ENCODE results near the gene TSEN15. TPM values are rescaled to one million over a fixed set of nuclear protein-coding genes. Genes with fewer than 3 reads are reported as not detected.

TSEN15 gene
- total RNA-seq, 1 donor from 2014 or later = 61.2 TPM

DNA sequence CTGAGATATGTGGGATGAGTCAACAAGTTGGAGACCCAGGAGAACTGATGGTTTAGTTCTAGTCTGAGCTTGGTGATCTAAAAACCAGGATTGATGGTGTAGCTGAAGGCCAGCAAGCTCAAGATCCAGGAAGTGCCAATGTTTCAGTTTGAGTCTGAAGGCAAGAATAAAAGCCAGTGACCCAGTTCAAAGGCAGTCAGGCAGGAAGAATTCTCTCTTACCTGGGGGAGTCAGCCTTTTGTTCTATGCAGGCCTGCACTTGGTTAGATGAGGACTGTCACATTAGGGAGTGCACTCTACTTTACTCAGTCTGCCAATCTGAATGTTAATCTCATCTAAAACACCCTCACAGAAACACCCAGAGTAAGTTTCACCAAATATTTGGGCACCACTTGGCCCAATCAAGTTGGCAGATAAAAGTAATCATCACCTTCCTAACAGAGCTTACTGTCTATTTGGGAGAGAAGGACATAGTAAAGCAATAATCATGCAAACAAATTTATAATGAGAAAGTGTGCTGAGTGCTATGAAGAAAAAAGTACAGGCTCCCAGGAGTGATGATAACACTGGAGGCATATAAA is 63.4 kb downstream of the TSEN15 start:
- no peak for DNase-seq
- ATAC-seq (ENCODE audit: low read depth) = no peak
- Mint-ChIP-seq H3K4me3 (no peak overlapping the region), H3K36me3 (ENCODE audit: low read depth) (no peaks in the 10 kb centered on the region), H3K27me3 (no peaks in the 10 kb centered on the region), H3K4me1 (peaks cover 5% of the 10 kb centered on the region), H3K27ac (no peak overlapping the region), H3K9me3 (no peaks in the 10 kb centered on the region)
- intact Hi-C loops (cut with micrococcal nuclease) = no loop called here
- TF ChIP-seq, protein P1, sequence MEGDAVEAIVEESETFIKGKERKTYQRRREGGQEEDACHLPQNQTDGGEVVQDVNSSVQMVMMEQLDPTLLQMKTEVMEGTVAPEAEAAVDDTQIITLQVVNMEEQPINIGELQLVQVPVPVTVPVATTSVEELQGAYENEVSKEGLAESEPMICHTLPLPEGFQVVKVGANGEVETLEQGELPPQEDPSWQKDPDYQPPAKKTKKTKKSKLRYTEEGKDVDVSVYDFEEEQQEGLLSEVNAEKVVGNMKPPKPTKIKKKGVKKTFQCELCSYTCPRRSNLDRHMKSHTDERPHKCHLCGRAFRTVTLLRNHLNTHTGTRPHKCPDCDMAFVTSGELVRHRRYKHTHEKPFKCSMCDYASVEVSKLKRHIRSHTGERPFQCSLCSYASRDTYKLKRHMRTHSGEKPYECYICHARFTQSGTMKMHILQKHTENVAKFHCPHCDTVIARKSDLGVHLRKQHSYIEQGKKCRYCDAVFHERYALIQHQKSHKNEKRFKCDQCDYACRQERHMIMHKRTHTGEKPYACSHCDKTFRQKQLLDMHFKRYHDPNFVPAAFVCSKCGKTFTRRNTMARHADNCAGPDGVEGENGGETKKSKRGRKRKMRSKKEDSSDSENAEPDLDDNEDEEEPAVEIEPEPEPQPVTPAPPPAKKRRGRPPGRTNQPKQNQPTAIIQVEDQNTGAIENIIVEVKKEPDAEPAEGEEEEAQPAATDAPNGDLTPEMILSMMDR (IDR thresholded peaks at IDR 0.05) = no peak
- CTCF ChIA-PET = no interaction called here
- POLR2A ChIA-PET = no interaction called here

DNA sequence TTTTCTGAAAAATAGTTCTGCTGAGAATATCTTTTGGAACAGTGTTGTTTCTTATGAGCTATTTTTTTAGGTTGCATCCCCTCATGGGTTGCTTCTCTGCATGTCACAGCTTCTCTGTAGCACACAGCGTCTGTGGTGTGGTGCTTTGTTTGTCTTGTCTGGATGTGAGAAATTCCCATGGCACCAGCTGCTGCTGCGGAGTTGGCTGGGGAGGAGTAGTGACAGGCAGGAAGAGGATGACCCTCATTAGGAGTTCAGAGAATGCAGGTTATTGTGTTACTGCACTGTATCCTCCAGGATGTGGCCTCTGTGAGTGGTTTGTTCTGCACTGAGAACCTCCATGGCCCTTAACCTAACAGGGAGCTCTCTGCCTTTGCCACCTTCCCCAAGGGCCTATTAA is 64.8 kb downstream of the TSEN15 start:
- H3K27ac Mint-ChIP-seq = no peak overlapping the region
- POLR2A ChIA-PET = no interaction called here
- no peak overlapping the region for H3K4me3 Mint-ChIP-seq
- no peak for DNase-seq
- no peaks in the 10 kb centered on the region for H3K9me3 Mint-ChIP-seq
- CTCF ChIA-PET = no interaction called here
- TF ChIP-seq, protein P1 (IDR thresholded peaks at IDR 0.05) = no peak
- H3K4me1 Mint-ChIP-seq = no peaks in the 10 kb centered on the region
- ATAC-seq (ENCODE audit: low read depth) = no peak
- H3K36me3 Mint-ChIP-seq (ENCODE audit: low read depth) = no peaks in the 10 kb centered on the region
- intact Hi-C loops (cut with micrococcal nuclease) = no loop called here
- H3K27me3 Mint-ChIP-seq = no peaks in the 10 kb centered on the region

DNA sequence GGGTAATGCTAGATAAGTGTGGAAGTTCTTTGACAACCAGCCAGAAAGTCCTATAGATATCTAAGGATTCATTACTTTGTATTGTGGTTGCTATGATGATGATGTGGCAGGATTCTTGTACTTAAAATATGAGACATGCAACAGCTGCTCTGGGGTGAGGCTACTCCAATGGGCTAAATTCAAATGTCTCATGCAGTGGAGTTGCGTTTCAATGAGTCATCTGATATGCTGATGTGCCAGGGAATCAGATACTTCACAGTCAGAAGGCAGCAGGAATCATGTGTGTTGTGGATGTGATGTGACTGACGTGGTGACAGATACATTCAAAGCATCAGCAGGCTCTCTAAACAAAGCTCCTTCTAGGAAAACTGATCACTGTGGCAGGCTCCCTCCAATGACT is 66.5 kb downstream of the TSEN15 start:
- Mint-ChIP-seq H3K4me1 (no peaks in the 10 kb centered on the region), H3K27me3 (no peaks in the 10 kb centered on the region), H3K27ac (no peak overlapping the region), H3K9me3 (no peaks in the 10 kb centered on the region), H3K36me3 (ENCODE audit: low read depth) (no peaks in the 10 kb centered on the region), H3K4me3 (no peak overlapping the region)
- TF ChIP-seq, protein P1 (IDR thresholded peaks at IDR 0.05) = no peak
- ChIA-PET POLR2A (no interaction called here), CTCF (no interaction called here)
- ATAC-seq (ENCODE audit: low read depth) = no peak
- intact Hi-C loops (cut with micrococcal nuclease) = no loop called here
- DNase-seq = no peak

Other genes starting within 250 kb of the TSEN15 start
- gene RGL1, start 246.6 kb upstream of the TSEN15 start, total RNA-seq = 3.0 and 3.4 TPM in 2 replicates
- gene COLGALT2, start 14.0 kb upstream of the TSEN15 start, total RNA-seq = 0.91 and 1.2 TPM in 2 replicates